Measurements from ENCODE around the gene PTMS. TPM values are rescaled to one million over a fixed set of nuclear protein-coding genes. Genes with fewer than 3 reads are reported as not detected.

PTMS gene
- total and polyA plus RNA-seq, 2 donors (not counting 3 experiments of a cell fraction or from before 2014, with no cell fraction given): 555 to 661 TPM

DNA sequence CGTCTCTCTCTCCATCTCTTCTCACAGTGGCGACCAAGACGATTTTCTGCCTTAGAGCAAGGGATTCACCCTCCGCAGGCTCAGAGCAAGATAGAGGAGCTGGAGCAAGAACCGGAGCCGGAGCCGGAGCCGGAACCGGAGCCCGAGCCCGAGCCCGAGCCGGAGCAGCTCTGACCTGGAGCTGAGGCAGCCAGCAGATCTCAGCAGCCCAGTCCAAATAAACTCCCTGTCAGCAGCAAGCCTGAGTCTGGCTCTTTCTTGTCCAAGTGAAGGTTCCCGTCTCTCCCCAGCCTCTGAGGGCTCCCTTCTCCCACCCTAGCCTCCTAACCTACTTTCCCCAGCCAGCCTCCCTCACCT lies 12.0 kb downstream of the PTMS start:
- Histone ChIP-seq H2AFZ (ENCODE audit: low read depth, low read length) (peak overlapping the region; percentile 75), H3K4me2 (ENCODE audit: insufficient read depth, low read length) (peak overlapping the region; percentile 65), H3K9ac (replicated peaks; ENCODE audit: extremely low read depth, insufficient read depth, low read length) (no peak overlapping the region), H4K20me1 (replicated peaks; ENCODE audit: control insufficient read depth, extremely low read depth, insufficient read depth, low read length) (no peaks in the 10 kb centered on the region), H3K36me3 (ENCODE audit: control insufficient read depth in 2 of 2, extremely low read depth in 1 of 2, insufficient read depth in 2 of 2, low read length in 2 of 2) (peaks cover 0 to 7% of the 10 kb centered on the region in 2 experiments), H3K27ac (ENCODE audit: insufficient read depth, low read depth, low read length) (no peak overlapping the region), H3K79me2 (ENCODE audit: control insufficient read depth, insufficient read depth, low read length) (no peaks in the 10 kb centered on the region), H3K4me1 (ENCODE audit: control insufficient read depth, extremely low read depth, insufficient read depth, low read length) (peaks cover 5% of the 10 kb centered on the region), H3K27me3 (ENCODE audit: control insufficient read depth in 2 of 2, insufficient read depth in 2 of 2, low read length in 2 of 2) (no peaks in the 10 kb centered on the region), H3K4me3 (replicated peaks in 1 of 3; ENCODE audit: insufficient read depth in 1 of 3, low read depth in 1 of 3, low read length in 3 of 3) (no peak overlapping the region), H3K9me3 (replicated peaks; ENCODE audit: control insufficient read depth, insufficient read depth, low read length) (no peaks in the 10 kb centered on the region), H3K9me1 (replicated peaks; ENCODE audit: control insufficient read depth, extremely low read depth, insufficient read depth, low read length) (no peaks in the 10 kb centered on the region)
- POLR2A ChIA-PET: interaction anchor here (2.3 kb wide), 1 partner anchor 12 kb away, joined by 16 read pairs; the partner anchor contains the start of gene PTMS
- DNase-seq (ENCODE audit: low read depth, low spot score) (no peak), FAIRE-seq (no peak)
- BruUV-seq (replicated peaks): no TSS peak
- intact Hi-C loops (cut with micrococcal nuclease): loop anchor here (5.0 kb wide), 1 partner anchor 91 kb away; the partner anchor contains the start of gene ZNF384
- dilution Hi-C loops (cut with MboI; ENCODE audit: extremely low pct_ligation_motif_present, low sequenced_read_pairs): no loop called here
- no peak for TF ChIP-seq GATA2 (IDR thresholded peaks at IDR 0.05; ENCODE audit: insufficient read depth, insufficient read length, low read depth, low read length)
- TF ChIP-seq EZH2 (IDR thresholded peaks at IDR 0.05; ENCODE audit: borderline replicate concordance, low read depth, low read length, severe bottlenecking): no peak
- TF ChIP-seq, protein P1, sequence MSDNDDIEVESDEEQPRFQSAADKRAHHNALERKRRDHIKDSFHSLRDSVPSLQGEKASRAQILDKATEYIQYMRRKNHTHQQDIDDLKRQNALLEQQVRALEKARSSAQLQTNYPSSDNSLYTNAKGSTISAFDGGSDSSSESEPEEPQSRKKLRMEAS (IDR thresholded peaks at IDR 0.05; ENCODE audit: insufficient read depth, insufficient read length): no peak
- no peak for TF ChIP-seq JUN (IDR thresholded peaks at IDR 0.05; ENCODE audit: borderline replicate concordance, insufficient read depth, insufficient read length, low read depth)
- no peak for TF ChIP-seq POLR2A (IDR thresholded peaks at IDR 0.05; ENCODE audit: low read depth, low read length)
- CTCF ChIA-PET: interaction anchor here (0.6 to 9.5 kb wide), 13 partner anchors 11 to 163 kb away, joined by 3 to 107 read pairs (median 4); partner anchors contain the start of genes COPS7A, GPR162, MLF2 and PTMS
